HG03045 (cell line): ENCODE data around the gene CXXC5.
"Not testable (repeated sequence)": the region's sequence is repeated elsewhere in the genome, so short reads cannot be mapped to it uniquely, and the experiment has no call there.

Source experiments
- ATAC-seq: cut with Tn5 transposase; IDR thresholded peaks from one replicate; pipeline ENCODE4 v1.9.1; 2021; ENCODE audit warnings: mild to moderate bottlenecking, moderate library complexity; ENCODE audit not compliant: unreplicated experiment

CXXC5 gene

DNA sequence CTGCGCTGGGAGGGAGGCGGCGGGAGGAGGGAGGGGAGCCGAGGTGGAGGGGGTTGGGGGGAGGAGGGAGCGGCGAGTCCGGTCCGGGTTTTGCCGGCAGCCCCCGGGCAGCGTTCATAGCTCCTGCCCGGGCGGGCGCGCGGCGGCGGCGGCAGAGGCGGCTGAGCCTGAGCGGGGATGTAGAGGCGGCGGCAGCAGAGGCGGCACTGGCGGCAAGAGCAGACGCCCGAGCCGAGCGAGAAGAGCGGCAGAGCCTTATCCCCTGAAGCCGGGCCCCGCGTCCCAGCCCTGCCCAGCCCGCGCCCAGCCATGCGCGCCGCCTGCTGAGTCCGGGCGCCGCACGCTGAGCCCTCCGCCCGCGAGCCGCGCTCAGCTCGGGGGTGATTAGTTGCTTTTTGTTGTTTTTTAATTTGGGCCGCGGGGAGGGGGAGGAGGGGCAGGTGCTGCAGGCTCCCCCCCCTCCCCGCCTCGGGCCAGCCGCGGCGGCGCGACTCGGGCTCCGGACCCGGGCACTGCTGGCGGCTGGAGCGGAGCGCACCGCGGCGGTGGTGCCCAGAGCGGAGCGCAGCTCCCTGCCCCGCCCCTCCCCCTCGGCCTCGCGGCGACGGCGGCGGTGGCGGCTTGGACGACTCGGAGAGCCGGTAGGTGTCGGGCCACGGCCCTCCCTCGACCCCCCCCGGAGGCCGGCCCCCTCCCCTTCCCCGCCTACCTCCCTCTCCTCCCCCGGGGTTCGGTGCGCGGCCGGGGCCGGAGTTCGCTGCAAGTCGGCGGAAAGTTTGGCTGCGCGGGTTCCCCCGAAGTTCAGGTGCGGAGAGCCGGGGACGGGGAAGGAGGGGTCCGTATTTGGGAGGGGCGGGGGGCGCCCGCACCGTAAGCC, at the start of gene CXXC5:
Gene CXXC5 (plus strand): TSS at position 145 of the 877 bp plus-strand sequence. CDS start 32,175 bp downstream, outside the sequence.
- peak; percentile 39 for ATAC-seq

DNA sequence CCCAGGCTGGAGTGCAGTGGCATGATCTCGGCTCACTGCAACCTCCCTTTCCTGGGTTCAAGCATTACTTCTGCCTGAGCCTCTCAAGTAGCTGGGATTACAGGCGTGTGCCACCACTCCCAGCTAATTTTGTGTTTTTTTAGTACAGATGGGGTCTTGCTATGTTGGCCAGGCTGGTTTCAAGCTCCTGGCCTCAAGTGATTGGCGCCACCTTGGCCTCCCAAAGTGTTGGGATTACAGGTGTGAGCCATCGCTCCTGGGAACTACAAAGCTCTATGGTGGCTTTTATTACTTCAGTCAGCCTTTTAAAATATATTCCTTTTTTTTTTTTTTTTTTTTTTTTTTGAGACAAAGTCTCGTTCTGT, 49.6 kb upstream of the CXXC5 start:
- not testable (repeated sequence) for ATAC-seq

DNA sequence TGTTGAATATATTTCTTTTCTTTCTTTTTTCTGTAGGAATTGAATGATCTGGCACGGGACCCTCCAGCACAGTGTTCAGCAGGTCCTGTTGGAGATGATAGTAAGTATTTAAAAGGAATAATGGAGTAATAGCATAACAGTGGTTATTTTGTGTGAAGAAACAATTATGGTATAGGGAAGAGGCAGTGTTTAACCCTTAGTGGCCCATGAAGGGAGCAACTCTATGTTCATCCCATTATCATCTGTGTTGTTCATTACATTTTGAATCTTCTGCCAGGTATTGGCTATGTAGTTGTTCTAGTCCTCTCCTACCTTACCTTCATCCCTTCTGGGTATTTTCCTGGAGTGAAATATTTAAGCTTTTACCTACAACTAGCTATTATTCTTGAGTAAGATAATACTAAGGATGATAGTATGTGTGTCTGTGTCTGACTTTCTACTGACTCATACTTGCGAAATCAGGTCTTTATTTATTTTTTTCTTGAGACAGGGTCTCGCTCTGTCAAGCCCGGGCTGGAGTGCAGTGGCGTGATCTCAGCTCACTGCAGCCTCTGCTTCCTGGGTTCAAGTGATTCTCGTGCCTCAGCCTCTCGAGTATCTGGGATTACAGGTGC, 47.7 kb upstream of the CXXC5 start:
- ATAC-seq, result no peak

DNA sequence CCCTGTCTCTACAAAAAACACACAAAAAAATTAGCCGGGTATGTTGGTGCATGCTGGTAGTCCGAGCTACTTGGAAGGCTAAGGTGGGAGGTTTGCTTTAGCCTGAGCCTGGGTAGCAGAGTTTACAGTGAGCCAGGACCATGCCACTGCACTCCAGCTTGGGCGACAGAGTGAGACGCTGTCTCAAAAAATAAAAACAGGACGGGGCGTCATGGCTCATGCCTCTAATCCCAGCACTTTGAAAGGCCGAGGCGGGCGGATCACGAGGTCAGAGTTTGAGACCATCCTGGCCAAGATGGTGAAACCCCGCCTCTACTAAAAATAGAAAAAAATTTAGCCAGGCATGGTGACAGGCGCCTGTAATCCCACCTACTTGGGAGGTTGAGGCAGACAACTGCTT, 46.7 kb upstream of the CXXC5 start:
- ATAC-seq, result no peak

DNA sequence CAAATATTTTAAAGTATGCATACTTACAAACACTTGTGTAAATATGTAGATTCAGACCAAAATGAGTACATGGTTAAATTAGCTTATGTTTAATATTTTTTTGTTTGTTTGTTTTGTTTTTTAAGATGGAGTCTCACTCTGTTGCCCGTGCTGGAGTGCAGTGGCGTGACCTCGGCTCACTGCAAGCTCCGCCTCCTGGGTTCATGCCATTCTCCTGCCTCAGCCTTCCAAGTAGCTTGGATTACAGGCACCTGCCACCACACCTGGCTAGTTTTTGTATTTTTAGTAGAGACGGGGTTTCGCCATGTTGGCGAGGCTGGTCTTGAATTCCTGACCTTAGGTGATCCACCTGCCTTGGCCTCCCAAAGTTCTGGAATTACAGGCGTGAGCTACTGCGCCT, 46.2 kb upstream of the CXXC5 start:
- not testable (repeated sequence) for ATAC-seq

DNA sequence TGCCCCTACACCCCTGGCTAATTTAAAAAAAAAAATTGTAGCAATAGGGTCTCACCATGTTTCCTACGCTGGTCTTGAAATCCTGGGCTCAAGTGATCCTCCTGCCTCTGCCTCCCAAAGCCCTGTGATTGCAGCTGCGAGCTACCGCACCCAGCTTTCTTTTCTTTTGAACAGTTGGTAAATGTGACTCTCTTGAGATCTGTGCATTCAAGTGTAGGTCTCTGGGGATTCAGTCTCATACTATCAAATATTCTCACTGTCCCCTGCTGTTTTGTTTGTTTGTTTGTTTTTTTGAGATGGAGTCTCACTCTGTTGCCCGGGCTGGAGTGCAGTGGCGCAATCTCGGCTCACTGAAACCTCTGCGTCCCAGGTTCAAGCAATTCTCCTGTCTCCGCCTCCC, 42.3 kb upstream of the CXXC5 start:
- ATAC-seq, result no peak

DNA sequence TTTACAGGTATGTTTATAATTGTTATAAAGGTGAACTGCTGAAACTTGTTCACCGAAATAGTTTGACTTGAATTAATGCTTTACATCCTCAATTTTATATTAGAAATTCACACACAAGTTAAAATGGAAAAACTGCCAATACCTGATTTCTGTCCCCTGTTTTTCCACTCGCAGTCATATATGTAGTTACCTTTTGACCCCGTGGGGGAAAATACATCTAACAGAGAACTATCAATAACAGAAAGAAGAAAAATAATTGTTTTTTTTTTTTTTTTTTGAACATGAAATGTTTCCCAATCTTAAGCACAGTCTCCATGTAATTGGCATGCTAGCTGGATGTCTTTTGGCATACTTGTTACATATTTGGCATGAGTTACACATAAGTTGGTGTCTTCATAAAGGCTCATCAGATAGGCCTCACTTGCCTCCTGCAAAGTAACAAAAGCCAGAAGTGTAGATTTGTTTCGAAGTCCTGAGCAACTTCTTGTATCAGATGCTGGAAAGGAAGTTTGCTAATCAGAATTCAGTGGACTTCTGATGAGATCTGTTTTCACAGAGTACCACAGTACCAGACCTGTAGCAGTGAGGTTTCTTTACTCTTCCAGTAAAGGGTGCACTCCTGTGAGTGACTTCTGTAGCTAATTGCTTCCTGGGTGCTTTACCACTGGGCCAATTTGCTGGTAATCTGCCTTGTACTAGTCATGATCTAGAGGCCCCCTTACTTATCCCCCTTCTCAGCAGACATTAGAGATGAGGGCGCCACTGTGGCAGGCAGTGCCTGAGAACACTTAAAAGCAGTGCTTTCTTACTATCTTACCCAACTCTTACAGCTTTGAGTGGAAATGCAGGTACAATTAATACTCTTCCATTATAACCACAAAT, 36.2 kb upstream of the CXXC5 start:
- ATAC-seq, result no peak

DNA sequence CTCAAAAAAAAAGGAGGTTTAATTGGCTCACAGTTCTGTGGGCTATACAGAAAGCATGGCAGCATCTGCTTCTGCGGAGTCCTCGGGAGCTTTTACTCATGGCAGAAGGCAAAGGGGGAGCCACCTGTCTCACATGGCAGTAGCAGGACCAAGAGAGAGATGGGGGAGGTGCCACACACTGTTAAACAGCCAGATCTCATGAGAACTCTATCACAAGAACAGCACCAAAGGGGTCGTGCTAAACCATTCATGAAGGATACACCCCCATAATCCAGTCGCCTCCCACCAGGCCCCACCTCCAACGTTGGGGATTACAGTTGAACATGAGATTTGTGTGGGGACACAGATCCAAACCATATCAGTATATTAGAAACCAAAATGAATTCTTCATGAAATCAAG, 28.3 kb upstream of the CXXC5 start:
- ATAC-seq, result no peak

DNA sequence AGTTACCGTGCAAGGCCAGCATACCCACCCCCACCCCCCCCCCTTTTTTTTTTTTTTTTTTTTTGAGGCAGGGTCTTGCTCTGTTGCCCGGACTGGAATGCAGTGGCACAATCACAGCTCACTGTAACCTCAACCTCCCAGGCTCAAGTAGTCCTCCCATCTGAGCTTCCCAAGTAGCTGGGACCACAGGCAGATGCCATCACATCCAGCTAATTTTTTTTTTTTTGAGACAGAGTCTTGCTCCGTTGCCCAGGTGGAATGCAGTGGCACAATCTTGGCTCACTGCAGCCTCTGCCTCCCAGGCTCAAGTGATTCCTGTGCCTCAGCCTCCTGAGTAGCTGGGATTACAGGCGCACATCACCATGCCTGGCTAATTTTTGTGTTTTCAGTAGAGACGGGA, 22.8 kb upstream of the CXXC5 start:
- not testable (repeated sequence) for ATAC-seq

DNA sequence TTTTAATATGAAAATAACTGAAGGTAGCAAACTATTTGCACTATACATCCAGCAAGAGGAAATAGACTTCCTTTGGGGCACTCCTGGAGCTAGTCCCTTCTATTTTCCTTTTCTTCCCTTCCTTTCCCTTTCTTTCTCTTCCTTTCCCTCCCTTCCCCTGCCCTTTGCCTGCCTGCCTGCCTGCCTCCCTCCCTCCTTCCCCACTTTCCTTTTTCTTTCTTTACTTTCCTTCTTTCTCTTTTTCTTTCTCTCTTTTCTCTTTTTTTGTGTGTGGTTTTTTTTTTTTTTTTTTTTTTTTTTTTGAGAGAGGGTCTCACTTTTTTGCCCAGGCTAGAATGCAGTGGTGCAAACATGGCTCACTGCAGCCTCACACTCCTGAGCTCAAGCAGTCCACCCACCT, 17.3 kb upstream of the CXXC5 start:
- ATAC-seq, result no peak

DNA sequence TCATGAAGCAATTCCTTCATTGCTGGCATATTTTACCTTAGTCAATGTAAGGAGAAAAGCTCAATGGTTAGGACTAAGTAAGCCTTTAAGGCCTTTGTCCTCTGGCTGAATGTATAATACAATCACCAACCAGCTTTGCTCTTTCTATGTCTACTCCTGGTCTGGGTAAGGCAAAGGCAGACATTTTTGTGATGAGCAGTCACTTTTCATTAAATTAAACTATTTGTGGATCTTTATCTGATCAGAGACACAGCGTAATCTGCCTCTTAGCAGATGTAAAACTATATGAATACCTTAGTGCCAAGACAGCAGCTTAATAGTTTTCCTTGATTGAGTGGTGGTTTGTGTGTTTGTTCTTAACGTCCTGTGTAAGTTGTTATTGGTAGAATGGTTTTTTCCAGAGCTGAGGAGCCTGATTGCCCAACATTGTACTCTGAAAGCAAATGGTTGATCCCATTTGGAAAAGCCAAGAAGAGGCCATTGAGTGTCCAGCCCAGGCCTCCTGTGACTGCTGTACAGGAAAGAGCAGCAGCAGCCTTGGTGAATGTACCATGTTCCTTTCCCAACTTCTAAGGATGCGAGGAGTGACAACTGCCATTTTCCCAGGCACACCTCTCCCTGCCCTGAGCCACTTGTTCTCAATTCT, 16.5 kb upstream of the CXXC5 start:
- ATAC-seq, result no peak

DNA sequence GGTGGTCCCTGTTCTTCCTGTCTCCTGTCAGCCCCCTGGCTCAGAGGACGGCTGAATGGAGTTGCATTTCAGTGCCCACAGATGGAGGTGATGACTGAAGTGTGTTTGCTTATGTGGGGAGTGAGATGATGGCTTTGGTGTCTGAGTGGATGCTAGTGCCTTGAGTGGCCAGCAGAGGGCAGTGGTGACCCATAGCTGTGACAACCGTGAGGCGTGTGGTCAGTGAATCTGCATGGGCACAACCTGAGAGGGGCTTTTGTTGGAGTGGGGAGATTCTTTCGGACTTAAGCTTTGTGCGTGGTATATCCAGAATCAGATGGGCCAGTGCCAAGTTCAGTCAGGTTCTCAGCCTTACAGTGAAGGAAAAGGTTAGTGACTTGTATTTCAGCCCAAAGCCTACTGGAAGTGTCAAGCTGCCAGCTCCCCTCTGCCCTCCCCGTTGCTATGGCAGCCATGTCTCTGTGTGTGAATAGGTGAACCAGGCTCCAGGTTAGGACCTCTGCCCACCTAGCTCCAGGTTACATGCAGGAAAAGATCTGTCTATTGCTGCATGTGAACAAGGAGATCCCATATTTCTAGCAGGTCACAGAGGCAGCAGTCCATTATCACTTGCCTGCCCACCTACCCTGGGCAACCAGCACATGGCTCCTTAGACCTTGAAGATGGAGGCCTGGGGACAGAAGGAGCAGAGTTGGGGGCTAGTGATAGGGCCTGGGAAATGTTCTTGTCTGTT, 14.7 kb upstream of the CXXC5 start:
- no peak for ATAC-seq

DNA sequence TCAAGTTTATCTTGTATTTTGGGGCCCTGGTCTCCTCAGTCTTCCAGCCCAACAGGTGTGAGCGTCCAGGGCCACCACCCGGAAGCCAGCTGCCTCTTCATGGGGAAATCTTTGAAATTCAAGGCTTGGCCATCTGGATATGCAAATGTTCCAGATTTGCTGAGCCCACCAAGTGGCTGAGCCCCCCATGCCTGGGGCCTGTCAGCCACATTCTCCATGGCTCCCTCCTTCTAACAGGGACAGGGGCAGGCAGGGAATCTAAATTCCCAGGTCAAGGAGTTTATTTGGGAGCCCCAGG, 14.2 kb upstream of the CXXC5 start:
- no peak for ATAC-seq

DNA sequence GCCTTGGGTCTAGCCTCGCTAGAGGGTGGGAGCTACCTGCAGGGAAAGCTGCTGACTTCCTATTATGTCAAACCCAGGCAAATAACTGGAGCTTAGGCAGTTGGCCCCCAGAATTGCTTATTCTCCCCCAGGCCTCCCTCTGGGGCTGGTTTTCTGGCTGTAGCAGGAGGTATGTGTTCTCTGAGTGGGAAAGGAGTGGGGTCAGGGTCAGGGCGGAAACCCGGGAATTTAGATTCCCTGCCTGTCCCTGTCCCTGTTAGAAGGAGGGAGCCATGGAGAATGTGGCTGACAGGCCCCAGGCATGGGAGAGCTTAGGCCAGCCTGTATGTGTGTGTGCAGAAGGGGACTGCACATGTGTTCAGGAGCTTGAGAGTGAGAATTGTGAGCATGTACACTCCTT, 13.6 kb upstream of the CXXC5 start:
- ATAC-seq, result no peak

DNA sequence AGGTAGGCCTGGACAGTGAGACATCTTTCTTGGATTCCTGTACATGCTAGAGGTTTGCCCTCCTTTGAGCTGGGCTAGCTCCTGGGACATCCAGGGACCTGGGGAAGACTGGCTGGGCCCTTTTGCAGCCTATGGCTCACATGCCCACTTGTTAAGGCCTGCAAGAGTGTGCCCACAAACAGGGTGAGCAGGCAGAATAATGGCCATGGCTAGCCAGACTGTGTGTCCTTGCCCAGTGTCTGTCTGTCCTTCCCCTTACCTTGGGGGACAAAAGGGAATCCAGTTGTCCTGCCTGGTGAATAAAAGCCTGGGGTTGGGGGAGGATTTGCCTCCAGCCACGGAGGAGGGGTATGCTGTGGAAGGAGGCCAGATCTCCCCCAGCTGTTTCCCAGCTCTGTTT, 13.0 kb upstream of the CXXC5 start:
- no peak for ATAC-seq

DNA sequence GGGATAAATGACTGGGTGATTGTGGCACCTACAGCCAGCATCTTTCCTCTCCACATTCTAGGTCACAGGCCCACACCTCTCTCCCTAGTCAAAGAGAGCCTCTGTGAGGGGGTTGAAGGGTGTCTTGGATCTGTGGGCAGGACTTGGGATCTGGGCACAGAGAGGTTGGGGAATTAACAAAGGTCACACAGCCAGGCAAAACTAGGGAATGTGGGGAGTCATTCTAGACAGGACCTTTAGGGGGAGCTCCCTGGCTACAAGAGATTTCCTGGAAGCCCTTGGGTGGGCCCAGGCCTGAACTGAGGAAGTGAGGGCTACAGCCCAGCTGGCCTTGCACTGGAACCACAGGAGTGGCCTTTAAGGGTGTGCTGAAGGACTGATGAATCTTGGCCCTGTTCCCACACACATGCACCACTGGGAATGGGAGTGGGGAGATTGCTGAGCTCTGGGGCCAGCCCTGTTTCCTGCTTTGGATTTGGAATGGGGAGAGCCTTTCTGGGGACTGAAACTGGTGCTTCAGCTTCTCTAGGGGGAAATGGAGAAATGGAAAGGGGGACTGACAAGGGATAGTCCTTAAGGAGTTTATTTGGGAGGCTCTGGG, 12.4 kb upstream of the CXXC5 start:
- no peak for ATAC-seq

DNA sequence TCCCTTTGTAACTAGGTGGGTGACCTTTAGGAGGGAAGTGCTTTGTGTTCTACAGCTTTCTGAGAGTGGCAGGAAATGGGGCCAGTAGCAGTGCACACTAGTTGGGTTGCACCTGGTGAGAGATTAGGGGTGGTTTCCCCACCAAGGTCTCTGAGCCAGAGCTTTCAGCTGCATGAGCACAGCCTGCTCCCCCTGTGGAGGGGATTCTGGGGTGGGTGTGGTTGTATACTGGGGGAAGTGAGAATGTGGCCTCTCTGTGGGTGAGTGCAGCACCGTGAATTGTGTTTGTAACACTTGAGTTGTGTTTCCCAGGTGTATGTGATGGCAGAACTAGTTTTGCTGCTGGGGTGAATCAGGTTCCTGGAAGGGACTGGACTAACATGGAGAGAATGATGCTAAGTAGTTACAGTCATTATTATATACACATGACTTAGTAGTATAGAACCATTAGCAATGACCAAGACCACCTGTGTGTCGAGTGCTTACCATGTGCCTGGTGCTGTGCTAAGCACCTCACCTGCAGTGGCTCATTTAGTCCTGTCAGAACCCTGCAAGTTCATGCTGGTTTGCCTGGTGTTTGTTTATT, 11.8 kb upstream of the CXXC5 start:
- peak; percentile 66 for ATAC-seq

DNA sequence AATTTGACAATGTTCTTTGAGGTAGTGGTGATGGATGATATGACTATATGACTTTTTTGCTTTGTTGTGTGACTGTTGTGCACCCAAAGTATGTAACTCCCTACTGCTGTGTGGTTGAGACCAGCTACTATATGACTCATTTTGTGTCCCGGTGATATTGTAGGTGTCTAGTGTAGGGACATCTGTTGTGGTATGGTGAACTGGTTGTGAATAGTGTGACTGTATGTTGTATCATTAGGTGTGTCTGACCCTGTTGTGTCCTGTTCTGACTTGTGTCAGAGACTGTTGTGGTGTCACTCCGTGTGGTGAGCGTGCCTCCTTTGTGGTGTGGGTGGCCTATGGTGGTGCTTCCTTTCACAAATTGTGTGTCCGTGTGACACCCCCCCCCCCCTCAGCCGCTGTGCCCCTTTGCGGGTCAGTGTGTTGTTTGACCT, 11.2 kb upstream of the CXXC5 start:
- no peak for ATAC-seq

DNA sequence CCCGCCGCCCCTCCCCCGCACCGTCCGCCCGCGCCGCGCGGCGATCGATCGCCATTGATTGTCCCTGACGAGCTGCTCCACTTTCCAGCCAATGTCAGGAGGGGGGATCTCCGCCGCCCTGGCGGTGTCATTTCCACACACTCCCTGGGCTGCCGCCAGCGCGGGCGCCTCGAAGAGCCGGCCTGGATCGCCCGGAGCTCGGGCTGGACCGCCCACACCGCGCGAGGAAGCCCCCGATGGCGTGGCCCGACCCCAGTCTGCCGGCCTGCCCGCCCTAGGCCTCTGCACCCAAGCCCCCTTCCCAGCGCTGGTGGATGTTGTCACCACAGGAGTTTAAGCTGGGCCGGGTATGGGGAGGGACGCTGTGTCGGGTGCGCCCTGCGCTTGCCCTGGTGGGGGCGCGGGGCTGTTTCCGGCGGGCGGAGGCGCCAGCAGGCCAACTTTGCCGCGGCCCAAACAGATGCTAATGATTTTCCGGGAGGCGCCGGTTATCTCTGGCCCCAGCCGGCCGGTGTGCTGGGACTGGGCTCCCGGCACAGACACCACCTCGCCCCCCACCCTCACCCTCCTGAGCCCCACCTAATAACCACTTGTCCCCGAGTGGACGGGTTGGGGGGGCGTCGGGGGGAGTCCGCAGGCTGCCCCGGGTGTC, 10.6 kb upstream of the CXXC5 start:
- ATAC-seq, result peak; percentile 32
